Measurements from ENCODE around the gene CSN3. TPM values are rescaled to one million over a fixed set of nuclear protein-coding genes. Genes with fewer than 3 reads are reported as not detected.
"Not testable (repeated sequence)": the region's sequence is repeated elsewhere in the genome, so short reads cannot be mapped to it uniquely, and the experiment has no call there.

CSN3 gene
- polyA plus RNA-seq, 1 donor from 2014 or later, result not detected

DNA sequence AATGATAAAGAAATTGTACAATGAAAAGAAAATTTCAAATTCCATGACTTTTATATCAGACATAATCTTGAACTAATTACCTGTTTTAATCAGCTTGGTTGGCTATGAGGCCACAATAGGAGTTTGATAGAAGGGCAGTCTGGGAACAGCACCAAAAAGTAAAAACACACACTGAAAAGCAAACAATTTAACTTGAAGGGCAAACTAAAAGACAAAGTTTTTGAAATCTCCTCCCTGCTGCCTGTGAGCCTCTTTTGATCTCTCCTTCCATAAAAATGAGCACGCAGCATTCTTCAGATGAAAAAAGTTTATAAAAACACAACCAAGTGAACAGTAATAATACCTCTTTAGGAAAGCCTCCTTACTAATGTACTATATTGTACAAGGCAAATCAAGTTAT is 38.8 kb upstream of the CSN3 start:
- Histone ChIP-seq H3K36me3 (ENCODE audit: insufficient read depth, low read length) (no peaks in the 10 kb centered on the region), H3F3A (ENCODE audit: insufficient read depth, low read length, poor library complexity, severe bottlenecking) (no peaks in the 10 kb centered on the region), H3K4me3 (ENCODE audit: low read length) (no peak overlapping the region), H3K9ac (ENCODE audit: low read length) (no peak overlapping the region), H3K79me2 (replicated peaks; ENCODE audit: insufficient read depth, low read length) (no peaks in the 10 kb centered on the region), H2AFZ (ENCODE audit: low read depth, low read length) (no peak overlapping the region), H3K27ac (ENCODE audit: low read length) (no peak overlapping the region), H3K4me2 (ENCODE audit: low read length) (no peak overlapping the region), H4K20me1 (ENCODE audit: insufficient read depth) (no peaks in the 10 kb centered on the region), H3K9me2 (ENCODE audit: insufficient read depth, low read length) (no peaks in the 10 kb centered on the region), H3K27me3 (ENCODE audit: insufficient read depth, low read depth, low read length) (no peaks in the 10 kb centered on the region), H3K9me3 (ENCODE audit: low read length) (no peaks in the 10 kb centered on the region)
- TF ChIP-seq EP300 (conservative IDR thresholded peaks at IDR 0.05; ENCODE audit: poor library complexity, severe bottlenecking) (no peak), MXI1 (conservative IDR thresholded peaks at IDR 0.05; ENCODE audit: poor library complexity, severe bottlenecking) (no peak), SMC3 (conservative IDR thresholded peaks at IDR 0.05; ENCODE audit: poor library complexity) (no peak), RAD21 (conservative IDR thresholded peaks at IDR 0.05) (no peak), TAF1 (IDR thresholded peaks at IDR 0.05; ENCODE audit: low read depth) (no peak), EZH2 (IDR thresholded peaks at IDR 0.05; ENCODE audit: borderline replicate concordance, insufficient read depth, low read length, poor library complexity, severe bottlenecking) (no peak), POLR2AphosphoS5 (IDR thresholded peaks at IDR 0.05) (no peak)
- TF ChIP-seq, protein P1, sequence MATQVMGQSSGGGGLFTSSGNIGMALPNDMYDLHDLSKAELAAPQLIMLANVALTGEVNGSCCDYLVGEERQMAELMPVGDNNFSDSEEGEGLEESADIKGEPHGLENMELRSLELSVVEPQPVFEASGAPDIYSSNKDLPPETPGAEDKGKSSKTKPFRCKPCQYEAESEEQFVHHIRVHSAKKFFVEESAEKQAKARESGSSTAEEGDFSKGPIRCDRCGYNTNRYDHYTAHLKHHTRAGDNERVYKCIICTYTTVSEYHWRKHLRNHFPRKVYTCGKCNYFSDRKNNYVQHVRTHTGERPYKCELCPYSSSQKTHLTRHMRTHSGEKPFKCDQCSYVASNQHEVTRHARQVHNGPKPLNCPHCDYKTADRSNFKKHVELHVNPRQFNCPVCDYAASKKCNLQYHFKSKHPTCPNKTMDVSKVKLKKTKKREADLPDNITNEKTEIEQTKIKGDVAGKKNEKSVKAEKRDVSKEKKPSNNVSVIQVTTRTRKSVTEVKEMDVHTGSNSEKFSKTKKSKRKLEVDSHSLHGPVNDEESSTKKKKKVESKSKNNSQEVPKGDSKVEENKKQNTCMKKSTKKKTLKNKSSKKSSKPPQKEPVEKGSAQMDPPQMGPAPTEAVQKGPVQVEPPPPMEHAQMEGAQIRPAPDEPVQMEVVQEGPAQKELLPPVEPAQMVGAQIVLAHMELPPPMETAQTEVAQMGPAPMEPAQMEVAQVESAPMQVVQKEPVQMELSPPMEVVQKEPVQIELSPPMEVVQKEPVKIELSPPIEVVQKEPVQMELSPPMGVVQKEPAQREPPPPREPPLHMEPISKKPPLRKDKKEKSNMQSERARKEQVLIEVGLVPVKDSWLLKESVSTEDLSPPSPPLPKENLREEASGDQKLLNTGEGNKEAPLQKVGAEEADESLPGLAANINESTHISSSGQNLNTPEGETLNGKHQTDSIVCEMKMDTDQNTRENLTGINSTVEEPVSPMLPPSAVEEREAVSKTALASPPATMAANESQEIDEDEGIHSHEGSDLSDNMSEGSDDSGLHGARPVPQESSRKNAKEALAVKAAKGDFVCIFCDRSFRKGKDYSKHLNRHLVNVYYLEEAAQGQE (IDR thresholded peaks at IDR 0.05; ENCODE audit: borderline replicate concordance), result no peak
- TF ChIP-seq, protein P2, sequence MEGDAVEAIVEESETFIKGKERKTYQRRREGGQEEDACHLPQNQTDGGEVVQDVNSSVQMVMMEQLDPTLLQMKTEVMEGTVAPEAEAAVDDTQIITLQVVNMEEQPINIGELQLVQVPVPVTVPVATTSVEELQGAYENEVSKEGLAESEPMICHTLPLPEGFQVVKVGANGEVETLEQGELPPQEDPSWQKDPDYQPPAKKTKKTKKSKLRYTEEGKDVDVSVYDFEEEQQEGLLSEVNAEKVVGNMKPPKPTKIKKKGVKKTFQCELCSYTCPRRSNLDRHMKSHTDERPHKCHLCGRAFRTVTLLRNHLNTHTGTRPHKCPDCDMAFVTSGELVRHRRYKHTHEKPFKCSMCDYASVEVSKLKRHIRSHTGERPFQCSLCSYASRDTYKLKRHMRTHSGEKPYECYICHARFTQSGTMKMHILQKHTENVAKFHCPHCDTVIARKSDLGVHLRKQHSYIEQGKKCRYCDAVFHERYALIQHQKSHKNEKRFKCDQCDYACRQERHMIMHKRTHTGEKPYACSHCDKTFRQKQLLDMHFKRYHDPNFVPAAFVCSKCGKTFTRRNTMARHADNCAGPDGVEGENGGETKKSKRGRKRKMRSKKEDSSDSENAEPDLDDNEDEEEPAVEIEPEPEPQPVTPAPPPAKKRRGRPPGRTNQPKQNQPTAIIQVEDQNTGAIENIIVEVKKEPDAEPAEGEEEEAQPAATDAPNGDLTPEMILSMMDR (IDR thresholded peaks at IDR 0.05; ENCODE audit: poor library complexity, severe bottlenecking), result no peak

DNA sequence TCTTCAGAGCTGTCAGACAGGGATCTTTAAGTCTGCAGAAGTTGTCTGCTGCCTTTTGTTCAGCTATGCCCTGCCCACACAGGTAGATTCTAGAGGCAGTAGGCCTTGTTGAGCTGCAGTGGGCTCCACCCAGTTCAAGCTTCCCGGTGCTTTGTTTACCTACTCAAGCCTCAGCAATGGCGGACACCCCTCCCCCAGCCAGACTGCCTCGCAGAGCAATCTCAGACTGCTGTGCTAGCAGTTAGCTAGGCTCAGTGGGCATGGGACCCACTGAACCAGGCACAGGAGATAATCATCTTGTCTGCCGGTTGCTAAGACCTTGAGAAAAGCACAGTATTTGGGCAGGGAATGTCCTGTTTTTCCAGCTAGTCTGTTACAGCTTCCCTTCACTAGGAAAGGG is 29.6 kb upstream of the CSN3 start:
- not testable (repeated sequence) for H3K27me3 ChIP-seq (ENCODE audit: insufficient read depth, low read depth, low read length); H4K20me1 ChIP-seq (ENCODE audit: insufficient read depth); H3K9ac ChIP-seq (ENCODE audit: low read length); H3K27ac ChIP-seq (ENCODE audit: low read length); H3K36me3 ChIP-seq (ENCODE audit: insufficient read depth, low read length); H3K9me2 ChIP-seq (ENCODE audit: insufficient read depth, low read length); H3K4me3 ChIP-seq (ENCODE audit: low read length); H3F3A ChIP-seq (ENCODE audit: insufficient read depth, low read length, poor library complexity, severe bottlenecking); H3K4me2 ChIP-seq (ENCODE audit: low read length); H3K9me3 ChIP-seq (ENCODE audit: low read length); H2AFZ ChIP-seq (ENCODE audit: low read depth, low read length); H3K79me2 ChIP-seq (replicated peaks; ENCODE audit: insufficient read depth, low read length)

DNA sequence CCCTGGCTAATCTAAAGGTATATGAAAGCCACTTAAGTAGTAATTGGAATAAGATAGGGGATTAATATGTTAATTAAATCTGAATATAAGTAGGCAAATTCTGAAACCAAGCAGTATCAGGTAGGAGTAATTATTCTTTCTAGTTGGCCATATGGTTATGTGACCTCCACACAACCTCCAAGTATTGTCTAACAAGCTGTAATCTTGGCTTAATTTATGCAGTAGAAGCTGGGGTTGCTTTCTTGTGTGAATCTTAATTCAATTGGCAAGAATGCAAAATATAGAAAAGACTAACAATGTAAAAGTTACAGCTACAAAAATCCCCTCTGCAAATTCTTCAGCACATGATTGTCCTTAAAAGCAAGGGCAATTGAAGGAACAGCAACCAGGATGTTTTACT is 26.3 kb upstream of the CSN3 start:
- not testable (repeated sequence) for H3K79me2 ChIP-seq (replicated peaks; ENCODE audit: insufficient read depth, low read length); H3K9me2 ChIP-seq (ENCODE audit: insufficient read depth, low read length); H3K27ac ChIP-seq (ENCODE audit: low read length); H3K9me3 ChIP-seq (ENCODE audit: low read length); H3K27me3 ChIP-seq (ENCODE audit: insufficient read depth, low read depth, low read length); H3K4me3 ChIP-seq (ENCODE audit: low read length); H4K20me1 ChIP-seq (ENCODE audit: insufficient read depth); H3F3A ChIP-seq (ENCODE audit: insufficient read depth, low read length, poor library complexity, severe bottlenecking); H3K9ac ChIP-seq (ENCODE audit: low read length); H2AFZ ChIP-seq (ENCODE audit: low read depth, low read length); H3K36me3 ChIP-seq (ENCODE audit: insufficient read depth, low read length); H3K4me2 ChIP-seq (ENCODE audit: low read length)

DNA sequence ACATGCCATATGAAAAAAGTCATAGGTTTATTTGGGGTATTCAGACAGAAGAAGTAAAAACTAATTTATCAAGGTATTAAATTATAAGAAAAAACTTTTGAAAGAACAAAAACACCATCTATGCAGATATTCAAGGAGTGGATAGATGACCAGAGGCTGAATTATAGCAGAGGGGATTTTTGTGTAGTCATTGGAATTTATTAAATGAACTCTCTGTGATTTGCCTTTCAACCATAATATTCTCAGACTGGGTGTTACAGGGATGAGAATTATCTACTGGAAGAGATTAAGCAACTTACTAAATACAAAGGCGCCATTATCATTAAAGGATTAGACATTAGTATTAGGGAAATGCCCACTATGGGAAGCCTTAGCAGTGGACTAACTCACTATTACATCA is 25.8 kb upstream of the CSN3 start:
- not testable (repeated sequence) for H2AFZ ChIP-seq (ENCODE audit: low read depth, low read length); H3K79me2 ChIP-seq (replicated peaks; ENCODE audit: insufficient read depth, low read length); H3K9me2 ChIP-seq (ENCODE audit: insufficient read depth, low read length); H3K36me3 ChIP-seq (ENCODE audit: insufficient read depth, low read length); H3K27me3 ChIP-seq (ENCODE audit: insufficient read depth, low read depth, low read length); H3K4me3 ChIP-seq (ENCODE audit: low read length); H3F3A ChIP-seq (ENCODE audit: insufficient read depth, low read length, poor library complexity, severe bottlenecking); H3K9ac ChIP-seq (ENCODE audit: low read length); H3K4me2 ChIP-seq (ENCODE audit: low read length); H3K9me3 ChIP-seq (ENCODE audit: low read length); H3K27ac ChIP-seq (ENCODE audit: low read length); H4K20me1 ChIP-seq (ENCODE audit: insufficient read depth)

DNA sequence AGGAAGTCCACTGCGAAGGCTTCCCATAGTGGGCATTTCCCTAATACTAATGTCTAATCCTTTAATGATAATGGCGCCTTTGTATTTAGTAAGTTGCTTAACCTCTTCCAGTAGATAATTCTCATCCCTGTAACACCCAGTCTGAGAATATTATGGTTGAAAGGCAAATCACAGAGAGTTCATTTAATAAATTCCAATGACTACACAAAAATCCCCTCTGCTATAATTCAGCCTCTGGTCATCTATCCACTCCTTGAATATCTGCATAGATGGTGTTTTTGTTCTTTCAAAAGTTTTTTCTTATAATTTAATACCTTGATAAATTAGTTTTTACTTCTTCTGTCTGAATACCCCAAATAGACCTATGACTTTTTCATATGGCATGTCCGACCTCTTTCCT is 21.0 kb upstream of the CSN3 start:
- not testable (repeated sequence) for H3K4me2 ChIP-seq (ENCODE audit: low read length); H3K9ac ChIP-seq (ENCODE audit: low read length); H3K27me3 ChIP-seq (ENCODE audit: insufficient read depth, low read depth, low read length); H3F3A ChIP-seq (ENCODE audit: insufficient read depth, low read length, poor library complexity, severe bottlenecking); H3K27ac ChIP-seq (ENCODE audit: low read length); H3K9me2 ChIP-seq (ENCODE audit: insufficient read depth, low read length); H3K79me2 ChIP-seq (replicated peaks; ENCODE audit: insufficient read depth, low read length); H3K4me3 ChIP-seq (ENCODE audit: low read length); H2AFZ ChIP-seq (ENCODE audit: low read depth, low read length); H3K36me3 ChIP-seq (ENCODE audit: insufficient read depth, low read length); H4K20me1 ChIP-seq (ENCODE audit: insufficient read depth); H3K9me3 ChIP-seq (ENCODE audit: low read length)
